Prostate gland (tissue), 2 donors: Measurements from ENCODE around the gene ZBED5.

Experiments used
- CTCF ChIP-seq, 4 experiments: fragments of 200-600 bp in 2 of 4; fragments of 450-650 bp in 2 of 4; sonication (generic) in 2 of 4; IDR thresholded peaks; 1 replicate in 3 of 4; 2 replicates in 1 of 4; pipeline ENCODE4 v1.5.1; 2016 to 2019; ENCODE audit warnings: antibody characterized with exemption in 4 of 4, mild to moderate bottlenecking in 2 of 4, moderate library complexity in 2 of 4
- POLR2A ChIP-seq: fragments of 450-650 bp; IDR thresholded peaks from one replicate; pipeline ENCODE4 v1.6.1; 2016; ENCODE audit warnings: antibody characterized with exemption, mild to moderate bottlenecking

GRCh38 chr11:10844356-10844755 is 13.5 kb downstream of the ZBED5 start:
- TF ChIP-seq POLR2A: no peak
- no peak for TF ChIP-seq CTCF (IDR thresholded peaks at IDR 0.05)
